Omental fat pad (tissue), 4 donors: ENCODE data around the gene ALDH3B2. TPM values are rescaled to one million over a fixed set of nuclear protein-coding genes. Genes with fewer than 3 reads are reported as not detected.
"Not testable (repeated sequence)": the region's sequence is repeated elsewhere in the genome, so short reads cannot be mapped to it uniquely, and the experiment has no call there.

Experiments
- ATAC-seq: fragments of 150-250 bp; one replicate; pipeline ENCODE4 v1.9.1; 2016; ENCODE audit warnings: mild to moderate bottlenecking, moderate library complexity; ENCODE audit not compliant: low FRiP score
- DNase-seq: peaks from one replicate; pipeline ENCODE4 v3.0.0-alpha.2; 2019; ENCODE audit warnings: low spot score
- CTCF ChIP-seq, 3 donors: fragments of 450-650 bp; IDR thresholded peaks; one replicate each; pipeline ENCODE4 v1.5.1; 2016 to 2017; ENCODE audit warnings: antibody characterized with exemption in 3 of 3, mild to moderate bottlenecking in 3 of 3, moderate library complexity in 2 of 3
- total RNA-seq, 4 donors: library from RNA; depleted of rRNA; stranded (reverse); fragments of >200 nt; gene quantifications; one replicate each; pipeline ENCODE4 v1.1.0, GENCODE V29; 2016

Gene ALDH3B2
- total RNA-seq, 4 donors from 2014 or later = not detected

DNA sequence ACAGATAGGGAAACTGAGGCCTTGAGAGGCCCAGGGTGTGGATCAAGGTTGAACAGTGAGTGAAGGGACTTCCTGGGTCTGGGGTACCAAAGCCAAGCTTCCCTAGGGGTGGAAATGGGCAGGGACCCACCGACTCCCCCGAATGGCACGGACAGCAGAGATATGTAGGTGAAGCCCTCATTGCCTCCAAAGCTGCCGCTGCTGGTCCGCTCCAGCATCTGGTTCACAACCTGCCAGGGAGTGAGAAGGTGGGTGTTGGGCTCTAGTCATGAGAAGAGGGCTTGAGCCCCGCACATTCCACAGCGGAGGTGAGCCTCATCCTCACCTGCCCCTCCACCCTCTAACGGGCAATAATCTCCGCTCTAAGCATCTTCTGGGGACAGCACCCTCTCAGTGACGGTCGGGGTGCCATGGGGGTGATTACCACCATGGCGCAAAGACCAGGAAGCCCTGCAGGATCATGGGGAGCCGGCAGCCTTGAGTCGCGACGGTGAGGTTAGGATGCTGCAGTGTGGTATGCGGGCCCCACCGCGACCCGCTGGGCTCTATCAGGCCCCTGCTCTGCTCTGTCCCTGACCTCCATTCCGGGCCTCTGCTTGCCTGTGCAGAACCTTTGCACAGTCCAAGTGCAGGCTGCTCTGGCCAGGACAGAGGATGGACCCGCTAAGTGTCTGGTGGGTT, 10.8 kb downstream of the ALDH3B2 start:
- no peak for DNase-seq

DNA sequence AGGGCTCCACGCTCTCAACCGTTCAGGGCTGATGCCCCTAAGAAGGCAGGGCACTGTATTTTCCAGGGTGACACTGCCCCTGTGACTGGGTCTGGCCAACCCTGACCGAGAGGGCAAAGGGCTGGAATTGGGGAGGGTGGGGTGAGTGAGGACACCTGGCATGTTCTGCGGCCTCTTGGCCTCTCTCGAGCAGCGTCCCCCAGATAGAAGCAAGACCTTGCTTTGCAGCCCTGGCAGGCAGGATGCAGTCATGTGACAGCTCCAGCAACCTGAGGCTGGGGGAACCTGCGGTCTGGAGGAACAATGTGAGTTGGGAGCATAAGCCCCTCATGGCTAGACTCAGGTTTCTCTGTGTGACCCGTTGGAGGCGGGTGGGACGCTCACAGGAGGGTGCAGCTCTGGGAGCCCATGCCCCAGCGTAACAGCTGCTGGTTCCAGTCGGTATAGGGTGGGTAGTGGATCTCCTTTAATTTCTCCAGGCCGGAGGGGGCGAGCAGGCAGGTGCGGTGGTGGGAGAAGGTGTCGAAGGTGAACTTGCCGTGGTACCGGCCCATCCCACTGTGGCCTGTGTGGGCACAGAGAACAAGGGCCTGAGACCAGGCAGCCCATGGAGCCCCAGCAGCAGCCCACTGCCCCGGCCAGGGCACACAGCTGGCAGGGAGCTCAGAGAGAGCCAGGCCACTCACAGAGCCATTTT, 11.4 kb downstream of the ALDH3B2 start:
- TF ChIP-seq CTCF (IDR thresholded peaks at IDR 0.05) = no peak

More for the DNA sequence above, 10.8 kb downstream of the ALDH3B2 start:
- TF ChIP-seq CTCF (IDR thresholded peaks at IDR 0.05) = no peak
- no peak for ATAC-seq

GRCh38 chr11:67662142-67662834, 12.1 kb downstream of the ALDH3B2 start:
- no peak for TF ChIP-seq CTCF (IDR thresholded peaks at IDR 0.05)
- ATAC-seq (no peak), DNase-seq (no peak)

More for the DNA sequence above, 11.4 kb downstream of the ALDH3B2 start:
- ATAC-seq = no peak
- DNase-seq = no peak

- DNase-seq, ATAC-seq: not testable (repeated sequence)
Measured at GRCh38 chr11:67660752-67661151, 13.7 kb downstream of the ALDH3B2 start.

GRCh38 chr11:67659651-67660165, 14.7 kb downstream of the ALDH3B2 start:
- not testable (repeated sequence) for ATAC-seq, DNase-seq

DNA sequence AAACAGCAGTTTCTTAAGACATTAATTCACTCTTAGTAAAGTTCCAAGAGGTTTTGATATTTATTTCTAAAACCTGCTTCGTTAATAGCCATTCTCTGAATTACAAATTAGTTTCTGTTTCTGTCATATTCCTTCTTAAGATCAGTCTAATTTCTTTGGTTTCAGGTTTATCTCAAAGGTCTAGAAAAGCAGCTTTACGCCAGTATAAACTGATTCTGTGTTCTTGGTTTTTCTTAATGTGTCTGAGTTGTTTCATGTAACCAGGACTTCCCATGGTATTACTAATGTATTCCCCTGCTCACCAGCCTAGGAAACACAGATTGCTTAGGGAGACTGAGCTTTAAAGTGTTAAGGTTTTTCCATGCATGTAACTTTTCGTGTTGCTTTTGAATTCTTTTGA, 17.1 kb downstream of the ALDH3B2 start:
- DNase-seq = no peak
- no peak for ATAC-seq
- no peak for TF ChIP-seq CTCF (IDR thresholded peaks at IDR 0.05)

GRCh38 chr11:67656278-67656922, 18.0 kb downstream of the ALDH3B2 start:
- no peak for TF ChIP-seq CTCF (IDR thresholded peaks at IDR 0.05)
- ATAC-seq (no peak), DNase-seq (no peak)
